Activated CD4-positive, alpha-beta T cell treated with anti-CD3 and anti-CD28 coated beads, Interleukin-2, Interleukin-6, amounts not matched to agents 100 ng/mL and 50 ng/mL, durations not matched to agents 16 hours and 8 hours (primary cell): ENCODE results near the gene RNH1.
A peak's percentile ranks its signal among the peaks of the same experiment; 100 is the strongest.

ENCODE experiments used
- DNase-seq: peaks from one replicate; pipeline ENCODE4 v3.0.0-alpha.2; 2020

The RNH1 gene

GRCh38 chr11:454801-455565 is 52.1 kb downstream of the RNH1 start:
- DNase-seq, result no peak

GRCh38 chr11:454043-454442 is 53.0 kb downstream of the RNH1 start:
- no peak for DNase-seq

GRCh38 chr11:453564-453963 is 53.5 kb downstream of the RNH1 start:
- no peak for DNase-seq

GRCh38 chr11:452916-453527 is 54.0 kb downstream of the RNH1 start:
- DNase-seq, result no peak

GRCh38 chr11:452203-452744 is 54.8 kb downstream of the RNH1 start:
- DNase-seq, result no peak

- DNase-seq, result no peak
Measured at GRCh38 chr11:451738-452137, 55.3 kb downstream of the RNH1 start.

GRCh38 chr11:450809-451451 is 56.1 kb downstream of the RNH1 start:
- peak; percentile 74 for DNase-seq

GRCh38 chr11:449889-450808 is 56.9 kb downstream of the RNH1 start, which contains the start of gene PTDSS2:
Gene PTDSS2 (plus strand): TSS chr11:450279. CDS start chr11:450456, 177 bp downstream.
- DNase-seq, result peak; percentile 97

- DNase-seq, result peak; percentile 98
Measured at GRCh38 chr11:447923-448731, 58.9 kb downstream of the RNH1 start.

GRCh38 chr11:446891-447290 is 60.2 kb downstream of the RNH1 start:
- DNase-seq, result no peak

- DNase-seq, result no peak
Measured at GRCh38 chr11:445765-446588, 61.1 kb downstream of the RNH1 start.
